ENCODE data around the gene INTS6.

DNA sequence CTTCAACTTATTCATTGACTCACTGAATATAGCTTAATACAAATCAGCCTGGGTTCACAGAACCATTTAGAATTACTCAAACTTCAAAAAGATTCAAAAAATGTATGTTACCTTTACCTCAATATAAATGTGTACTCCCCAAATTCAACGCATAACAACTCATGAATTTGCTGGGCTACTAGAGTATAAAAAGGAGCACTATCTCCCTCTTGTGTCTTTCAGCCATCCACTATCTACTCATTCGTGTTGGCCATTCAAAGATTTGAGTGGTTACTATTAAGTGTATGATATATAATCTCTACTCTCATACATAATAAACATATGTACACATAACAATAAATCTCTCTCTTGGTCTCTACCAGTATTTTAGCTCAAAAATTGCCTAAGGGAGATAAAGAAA is 20.3 kb downstream of the INTS6 start:
- TF ChIP-seq, protein P1, sequence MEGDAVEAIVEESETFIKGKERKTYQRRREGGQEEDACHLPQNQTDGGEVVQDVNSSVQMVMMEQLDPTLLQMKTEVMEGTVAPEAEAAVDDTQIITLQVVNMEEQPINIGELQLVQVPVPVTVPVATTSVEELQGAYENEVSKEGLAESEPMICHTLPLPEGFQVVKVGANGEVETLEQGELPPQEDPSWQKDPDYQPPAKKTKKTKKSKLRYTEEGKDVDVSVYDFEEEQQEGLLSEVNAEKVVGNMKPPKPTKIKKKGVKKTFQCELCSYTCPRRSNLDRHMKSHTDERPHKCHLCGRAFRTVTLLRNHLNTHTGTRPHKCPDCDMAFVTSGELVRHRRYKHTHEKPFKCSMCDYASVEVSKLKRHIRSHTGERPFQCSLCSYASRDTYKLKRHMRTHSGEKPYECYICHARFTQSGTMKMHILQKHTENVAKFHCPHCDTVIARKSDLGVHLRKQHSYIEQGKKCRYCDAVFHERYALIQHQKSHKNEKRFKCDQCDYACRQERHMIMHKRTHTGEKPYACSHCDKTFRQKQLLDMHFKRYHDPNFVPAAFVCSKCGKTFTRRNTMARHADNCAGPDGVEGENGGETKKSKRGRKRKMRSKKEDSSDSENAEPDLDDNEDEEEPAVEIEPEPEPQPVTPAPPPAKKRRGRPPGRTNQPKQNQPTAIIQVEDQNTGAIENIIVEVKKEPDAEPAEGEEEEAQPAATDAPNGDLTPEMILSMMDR (IDR thresholded peaks at IDR 0.05; ENCODE audit: low read depth, low read length, poor library complexity, severe bottlenecking): no peak
- no peak for TF ChIP-seq EZH2phosphoT487 (IDR thresholded peaks at IDR 0.05; ENCODE audit: borderline replicate concordance, low read length)
